ENCODE measurements around the gene SGIP1.
"Not testable (repeated sequence)": the region's sequence is repeated elsewhere in the genome, so short reads cannot be mapped to it uniquely, and the experiment has no call there.

Gene SGIP1

GRCh38 chr1:66711420-66711819, 177.5 kb downstream of the SGIP1 start:
- no peak for TF ChIP-seq CTCF (IDR thresholded peaks at IDR 0.05; ENCODE audit: low read depth, low read length, missing control alignments)
- no peak for DNase-seq (ENCODE audit: low read depth)
- no peak overlapping the region for H3K4me3 ChIP-seq (ENCODE audit: low read depth, low read length)

- TF ChIP-seq CTCF (IDR thresholded peaks at IDR 0.05; ENCODE audit: low read depth, low read length, missing control alignments): no peak
- DNase-seq (ENCODE audit: low read depth): no peak
- H3K4me3 ChIP-seq (ENCODE audit: low read depth, low read length): no peak overlapping the region
Measured at GRCh38 chr1:66712839-66713238, 178.9 kb downstream of the SGIP1 start.

GRCh38 chr1:66723985-66724384, 190.0 kb downstream of the SGIP1 start:
- no peak overlapping the region for H3K4me3 ChIP-seq (ENCODE audit: low read depth, low read length)
- no peak for TF ChIP-seq CTCF (IDR thresholded peaks at IDR 0.05; ENCODE audit: low read depth, low read length, missing control alignments)
- no peak for DNase-seq (ENCODE audit: low read depth)

- peak; percentile 27 for DNase-seq (ENCODE audit: low read depth)
- no peak overlapping the region for H3K4me3 ChIP-seq (ENCODE audit: low read depth, low read length)
- TF ChIP-seq CTCF (IDR thresholded peaks at IDR 0.05; ENCODE audit: low read depth, low read length, missing control alignments): peak; percentile 94
Measured at GRCh38 chr1:66725885-66726665, 192.1 kb downstream of the SGIP1 start.

GRCh38 chr1:66728021-66728420, 194.1 kb downstream of the SGIP1 start:
- no peak for DNase-seq (ENCODE audit: low read depth)
- H3K4me3 ChIP-seq (ENCODE audit: low read depth, low read length): no peak overlapping the region
- TF ChIP-seq CTCF (IDR thresholded peaks at IDR 0.05; ENCODE audit: low read depth, low read length, missing control alignments): no peak

GRCh38 chr1:66728716-66729115, 194.8 kb downstream of the SGIP1 start:
- not testable (repeated sequence) for H3K4me3 ChIP-seq (ENCODE audit: low read depth, low read length); DNase-seq (ENCODE audit: low read depth)

- no peak for DNase-seq (ENCODE audit: low read depth)
- no peak for TF ChIP-seq CTCF (IDR thresholded peaks at IDR 0.05; ENCODE audit: low read depth, low read length, missing control alignments)
- no peak overlapping the region for H3K4me3 ChIP-seq (ENCODE audit: low read depth, low read length)
Measured at GRCh38 chr1:66729119-66729518, 195.2 kb downstream of the SGIP1 start.
